ENCODE data around the gene NFE2L3.

Gene NFE2L3

DNA sequence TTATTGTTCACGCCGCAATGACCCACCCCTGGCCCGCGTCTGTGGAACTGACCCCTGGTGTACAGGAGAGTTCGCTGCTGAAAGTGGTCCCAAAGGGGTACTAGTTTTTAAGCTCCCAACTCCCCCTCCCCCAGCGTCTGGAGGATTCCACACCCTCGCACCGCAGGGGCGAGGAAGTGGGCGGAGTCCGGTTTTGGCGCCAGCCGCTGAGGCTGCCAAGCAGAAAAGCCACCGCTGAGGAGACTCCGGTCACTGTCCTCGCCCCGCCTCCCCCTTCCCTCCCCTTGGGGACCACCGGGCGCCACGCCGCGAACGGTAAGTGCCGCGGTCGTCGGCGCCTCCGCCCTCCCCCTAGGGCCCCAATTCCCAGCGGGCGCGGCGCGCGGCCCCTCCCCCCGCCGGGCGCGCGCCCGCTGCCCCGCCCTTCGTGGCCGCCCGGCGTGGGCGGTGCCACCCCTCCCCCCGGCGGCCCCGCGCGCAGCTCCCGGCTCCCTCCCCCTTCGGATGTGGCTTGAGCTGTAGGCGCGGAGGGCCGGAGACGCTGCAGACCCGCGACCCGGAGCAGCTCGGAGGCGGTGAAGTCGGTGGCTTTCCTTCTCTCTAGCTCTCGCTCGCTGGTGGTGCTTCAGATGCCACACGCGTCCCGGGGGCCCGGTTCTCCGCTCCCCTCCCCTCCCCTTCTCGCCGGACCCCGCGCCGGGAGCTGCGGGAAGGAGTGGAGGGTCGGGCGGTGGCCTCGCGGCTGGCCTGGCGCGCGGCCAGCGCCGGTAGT is 49.4 kb downstream of the NFE2L3 start, which contains the start of gene CBX3:
CBX3 (plus strand) TSS at position 499 of the 772 bp plus-strand sequence. CDS start 1,254 bp downstream, outside the sequence.
- peak; percentile 83 for DNase-seq

DNA sequence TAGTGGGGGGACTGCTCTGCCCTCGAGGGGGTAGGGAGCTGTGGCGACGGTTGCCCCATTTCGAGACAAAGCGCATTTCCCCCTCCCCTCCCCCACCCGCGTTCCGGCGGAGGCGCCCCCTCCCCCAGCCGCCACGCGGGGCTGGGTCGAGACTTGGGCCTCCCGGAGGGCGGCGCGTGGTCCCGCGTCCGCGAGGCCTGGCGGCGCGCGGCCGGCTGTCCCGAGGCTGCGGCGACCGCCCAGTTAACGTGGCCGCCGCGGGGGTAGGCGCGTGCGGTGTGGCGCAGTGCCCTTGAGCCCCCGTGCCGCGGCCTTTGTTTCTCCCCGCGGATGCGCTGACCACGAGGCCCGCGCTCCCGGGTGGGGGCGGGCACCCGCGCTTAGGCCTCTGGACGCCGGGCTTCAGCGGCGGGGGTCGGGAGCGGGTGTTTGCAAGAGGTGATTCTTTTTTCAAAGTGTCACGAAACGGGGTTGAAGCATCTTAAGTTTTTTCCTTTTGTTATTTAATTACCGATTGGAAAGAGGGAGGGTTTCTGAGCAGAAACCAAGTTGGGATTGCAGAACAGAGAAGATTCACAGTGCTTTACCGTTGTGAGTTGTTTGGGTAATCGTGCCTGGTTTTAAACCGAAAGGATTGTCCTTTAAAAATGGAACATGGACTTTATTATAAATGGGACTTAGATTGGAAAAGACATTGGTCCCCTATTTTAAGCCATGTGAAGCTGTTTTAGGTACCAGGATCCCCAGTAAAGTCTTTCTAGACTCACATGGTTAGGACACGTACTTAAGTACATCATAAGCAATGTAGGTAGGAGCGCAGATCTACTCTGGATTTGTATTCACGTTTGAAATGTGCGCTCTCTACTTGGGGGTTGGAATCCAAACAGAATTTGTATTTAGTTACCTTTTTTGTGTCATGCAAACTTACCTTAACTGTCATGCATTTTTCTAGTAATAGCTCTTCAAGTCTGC is 50.3 kb downstream of the NFE2L3 start:
- DNase-seq = peak; percentile 40

DNA sequence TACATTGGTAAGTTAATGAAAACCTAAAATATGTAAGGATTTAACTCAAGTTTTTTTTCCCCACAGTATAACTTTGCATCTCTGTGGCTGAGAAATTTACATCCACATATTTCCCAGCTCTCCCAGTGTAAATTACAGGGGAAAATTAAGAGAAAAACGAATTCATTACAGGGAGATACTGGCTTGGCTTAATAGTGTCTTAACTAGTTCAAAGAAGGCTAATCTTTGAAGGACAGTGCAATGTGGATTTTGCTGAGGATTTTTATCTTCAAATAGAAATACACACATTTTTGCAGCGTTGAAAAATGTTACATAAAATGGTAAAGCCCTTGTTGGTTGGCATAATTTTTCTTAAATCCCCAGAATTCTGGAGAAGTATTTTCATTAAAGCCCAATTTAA is 51.0 kb downstream of the NFE2L3 start:
- DNase-seq = no peak

DNA sequence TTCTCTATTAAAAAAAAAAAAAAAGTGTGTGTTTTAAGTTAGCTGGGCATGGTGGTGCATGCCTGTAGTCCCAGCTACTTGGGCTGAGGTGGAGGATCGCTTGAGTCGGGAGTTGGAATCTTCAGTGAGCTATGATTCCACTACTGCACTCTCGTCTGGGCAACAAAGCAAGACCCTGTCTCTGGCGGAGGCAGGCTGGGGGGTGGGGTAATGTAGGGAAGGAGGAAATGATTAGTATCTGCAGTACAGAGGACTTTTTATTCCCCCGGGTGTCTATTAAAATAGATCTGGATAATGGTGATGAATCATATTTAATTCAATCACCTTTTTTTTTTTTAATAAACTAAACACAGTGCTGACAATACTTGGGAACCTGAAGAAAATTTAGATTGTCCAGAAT is 56.0 kb downstream of the NFE2L3 start:
- DNase-seq = no peak

DNA sequence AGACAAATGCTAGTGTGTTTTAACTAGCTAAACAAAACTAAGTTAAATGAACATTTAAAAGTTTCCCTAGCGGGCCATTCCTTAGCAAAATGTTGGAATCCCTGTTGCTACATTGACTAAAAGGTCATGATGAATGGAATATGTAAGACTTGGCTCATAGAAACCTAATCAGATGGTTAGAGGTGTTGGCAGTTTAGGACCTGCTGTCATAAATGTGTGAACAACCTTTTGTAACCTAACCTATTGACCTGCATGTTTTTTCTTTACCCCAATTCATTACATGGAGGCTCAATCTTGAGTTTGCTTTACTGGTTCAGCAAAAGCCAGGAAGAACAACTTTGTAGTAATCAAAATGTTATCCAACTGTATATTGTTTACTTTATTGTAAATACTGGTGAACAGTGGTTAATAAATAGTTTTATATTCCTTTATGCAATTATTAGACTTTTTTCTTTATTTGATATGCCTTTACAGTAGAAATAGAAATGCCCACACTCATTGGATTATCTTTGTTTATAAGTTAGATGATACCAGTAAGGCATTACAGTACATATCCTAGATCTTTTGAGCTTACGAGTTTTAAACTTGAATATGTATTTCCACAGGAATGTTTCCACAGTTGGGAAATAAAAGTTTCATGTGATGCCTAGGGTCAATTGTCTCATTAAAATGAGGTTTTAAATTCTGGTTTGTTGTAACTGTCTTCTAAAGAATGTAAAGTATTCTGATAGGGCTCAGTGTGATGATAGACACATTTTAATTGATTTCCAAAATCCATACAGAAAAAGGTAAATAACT is 61.1 kb downstream of the NFE2L3 start:
- no peak for DNase-seq

DNA sequence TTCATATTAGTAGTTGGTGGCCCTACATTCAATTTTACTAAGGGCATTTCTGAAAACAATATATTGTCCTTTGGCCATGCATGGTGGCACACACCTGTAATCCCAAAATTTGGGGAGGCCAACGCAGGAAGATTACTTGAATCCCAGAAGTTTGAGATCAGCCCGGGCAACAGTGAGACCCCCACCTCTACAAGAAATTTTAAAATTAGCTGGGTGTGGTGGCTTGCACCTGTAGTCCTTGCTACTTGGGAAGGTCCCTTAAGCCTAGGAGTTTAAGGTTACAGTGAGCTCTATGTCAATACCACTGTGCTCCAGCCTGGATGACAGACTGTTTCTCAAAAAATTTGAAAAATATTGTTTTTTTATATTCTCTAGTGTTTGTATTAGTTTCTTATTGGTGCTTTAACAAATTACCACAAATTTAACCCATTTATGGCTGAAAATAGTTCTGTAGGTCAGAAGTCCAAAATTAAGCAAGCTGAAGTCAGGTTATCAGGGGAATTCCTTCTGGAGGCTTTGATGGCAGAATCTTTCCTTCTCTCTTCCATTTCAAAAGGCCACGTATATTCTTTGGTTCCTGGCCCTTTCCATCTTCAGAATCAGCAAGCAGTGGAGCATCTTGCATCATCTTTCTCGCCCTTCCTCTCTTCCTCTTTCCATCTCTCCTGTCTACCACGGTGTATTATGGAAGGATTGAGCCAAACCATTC is 62.0 kb downstream of the NFE2L3 start:
- DNase-seq = peak; percentile 14

DNA sequence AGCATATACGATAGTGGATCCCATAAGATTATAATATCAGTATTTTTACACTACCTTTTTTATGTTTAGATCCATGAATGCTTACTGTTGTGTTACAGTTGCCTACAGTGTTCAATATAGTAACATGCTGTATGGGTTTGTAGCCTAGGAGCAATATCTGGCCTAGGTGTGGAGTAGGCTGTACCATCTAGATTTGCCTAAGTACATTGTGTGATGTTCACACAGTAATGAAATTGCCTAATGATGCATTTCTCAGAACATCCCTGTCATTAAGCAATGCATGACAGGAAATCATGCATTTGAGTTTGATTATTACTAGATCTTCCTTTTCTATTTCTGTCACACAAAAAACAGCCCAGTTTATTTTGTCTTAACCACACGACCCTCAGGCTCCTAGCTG is 64.1 kb downstream of the NFE2L3 start:
- peak; percentile 71 for DNase-seq

DNA sequence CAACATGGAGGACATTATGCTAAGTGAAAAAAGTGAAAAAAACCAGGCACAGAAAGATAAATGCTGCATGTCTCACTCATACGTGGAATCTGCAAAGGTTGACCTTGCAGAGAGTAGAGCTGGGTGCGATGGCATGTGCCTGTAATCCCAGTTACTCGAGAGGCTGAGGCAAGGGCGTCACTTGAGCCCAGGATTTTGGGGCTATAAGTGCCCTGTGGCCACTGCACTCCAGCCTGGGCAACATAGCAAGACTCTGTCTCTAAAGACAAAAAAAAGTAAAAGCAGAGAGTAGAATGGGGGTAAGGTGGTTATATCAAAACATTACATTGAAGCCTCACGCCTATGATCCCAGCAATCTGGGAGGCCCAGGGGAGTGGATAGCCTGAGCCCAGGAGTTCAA is 72.4 kb downstream of the NFE2L3 start:
- DNase-seq = no peak

DNA sequence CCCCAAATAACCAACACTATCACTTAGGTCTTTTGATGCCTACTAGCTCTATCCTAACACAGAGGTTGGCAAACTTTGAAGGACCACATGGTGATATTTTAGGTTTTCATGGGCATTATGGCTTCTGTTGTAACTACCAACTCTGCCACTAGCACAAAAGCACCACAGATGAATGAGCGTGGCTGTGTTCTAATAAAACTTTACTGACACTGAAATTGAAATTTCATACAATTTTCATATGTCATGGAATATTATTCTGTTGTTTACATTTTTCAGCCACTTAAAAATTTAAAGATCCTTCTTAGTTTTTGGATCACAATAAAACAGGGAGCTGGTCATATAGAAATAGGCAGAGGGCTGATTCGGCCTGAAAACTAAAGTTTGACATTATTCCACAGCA is 76.0 kb downstream of the NFE2L3 start:
- no peak for DNase-seq

DNA sequence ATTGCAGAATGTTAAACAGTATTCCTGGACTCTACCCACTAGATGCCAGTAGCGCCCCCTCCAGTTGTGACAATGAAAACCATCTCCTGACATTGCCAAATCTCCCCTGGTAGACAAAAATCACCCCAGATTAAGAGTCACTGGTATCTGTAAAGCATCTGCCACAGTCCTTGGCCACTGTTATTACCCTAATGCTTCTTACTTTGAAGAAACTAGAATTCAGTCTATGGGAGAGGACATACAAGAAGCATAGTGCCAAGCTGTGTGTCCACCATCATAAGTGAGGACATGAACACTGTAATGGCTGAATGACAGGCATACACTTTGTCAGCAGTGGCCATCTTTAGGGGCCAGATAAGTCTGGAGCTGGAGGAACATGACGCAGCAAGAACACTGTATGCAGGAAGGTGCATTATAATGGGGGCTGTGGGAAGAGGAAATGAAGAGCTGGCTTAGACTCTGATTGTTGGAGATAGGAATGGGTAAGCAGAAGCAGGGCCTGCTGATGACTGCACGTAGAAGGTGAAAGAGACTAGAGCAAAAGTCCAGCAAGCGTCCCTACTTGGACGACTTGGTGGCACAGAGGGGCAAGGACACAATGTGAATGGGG is 82.0 kb downstream of the NFE2L3 start:
- no peak for DNase-seq
